ENCODE data around the gene ZFPM1.

ZFPM1 gene

GRCh38 chr16:88502776-88503280 lies 49.7 kb downstream of the ZFPM1 start:
- no peak for DNase-seq

GRCh38 chr16:88503374-88503770 lies 50.3 kb downstream of the ZFPM1 start:
- DNase-seq: peak; percentile 22

GRCh38 chr16:88503771-88504488 lies 50.9 kb downstream of the ZFPM1 start:
- DNase-seq: no peak

- DNase-seq: no peak
Measured at GRCh38 chr16:88504489-88505404, 51.7 kb downstream of the ZFPM1 start.

- peak; percentile 34 for DNase-seq
Measured at GRCh38 chr16:88505405-88506082, 52.5 kb downstream of the ZFPM1 start.

GRCh38 chr16:88506723-88507122 lies 53.6 kb downstream of the ZFPM1 start:
- no peak for DNase-seq

- no peak for DNase-seq
Measured at GRCh38 chr16:88507231-88507743, 54.2 kb downstream of the ZFPM1 start.

- DNase-seq: no peak
Measured at GRCh38 chr16:88508376-88508867, 55.3 kb downstream of the ZFPM1 start.

- no peak for DNase-seq
Measured at GRCh38 chr16:88508868-88509748, 56.0 kb downstream of the ZFPM1 start.

GRCh38 chr16:88509749-88510069 lies 56.6 kb downstream of the ZFPM1 start:
- no peak for DNase-seq

- no peak for DNase-seq
Measured at GRCh38 chr16:88510091-88510994, 57.3 kb downstream of the ZFPM1 start.

- DNase-seq: no peak
Measured at GRCh38 chr16:88511060-88511459, 58.0 kb downstream of the ZFPM1 start.

- no peak for DNase-seq
Measured at GRCh38 chr16:88511906-88512305, 58.8 kb downstream of the ZFPM1 start.

- no peak for DNase-seq
Measured at GRCh38 chr16:88512728-88513696, 59.9 kb downstream of the ZFPM1 start.

GRCh38 chr16:88514070-88514469 lies 61.0 kb downstream of the ZFPM1 start:
- no peak for DNase-seq

GRCh38 chr16:88514526-88515232 lies 61.6 kb downstream of the ZFPM1 start:
- DNase-seq: no peak

- DNase-seq: no peak
Measured at GRCh38 chr16:88515371-88515770, 62.3 kb downstream of the ZFPM1 start.

GRCh38 chr16:88515925-88516594 lies 63.0 kb downstream of the ZFPM1 start:
- DNase-seq: no peak

All from activated CD4-positive, alpha-beta T cell treated with anti-CD3 and anti-CD28 coated beads, Interleukin-2, amount 50 U/mL, for 16 hours (primary cell).